Cerebellar cortex (tissue), 1 donor: ENCODE measurements around the gene STK38L.
"Not testable (repeated sequence)": the region's sequence is repeated elsewhere in the genome, so short reads cannot be mapped to it uniquely, and the experiment has no call there.

Experiments used
- DNase-seq: peaks from one replicate; pipeline ENCODE4 v3.0.0-alpha.2; 2015; ENCODE audit warnings: low spot score

STK38L gene

DNA sequence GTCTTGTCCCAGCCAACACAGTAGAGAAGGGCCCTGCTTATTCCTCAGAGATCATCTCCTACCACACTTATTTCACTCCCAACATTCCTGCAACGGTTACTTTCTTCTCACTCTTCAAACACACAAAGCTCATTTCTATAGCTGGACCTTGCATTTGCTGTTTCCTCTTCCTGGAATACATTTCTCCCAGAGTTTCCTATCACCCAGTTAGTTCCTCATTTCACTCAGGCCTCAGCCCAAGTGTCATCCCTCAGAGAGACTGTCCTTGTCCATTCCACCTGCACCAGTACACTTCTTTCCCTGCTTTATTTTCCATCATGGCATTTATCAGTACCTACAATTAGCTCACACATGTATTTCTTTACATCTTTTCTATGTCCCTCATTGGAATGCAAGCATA, 14.7 kb upstream of the STK38L start:
- no peak for DNase-seq

DNA sequence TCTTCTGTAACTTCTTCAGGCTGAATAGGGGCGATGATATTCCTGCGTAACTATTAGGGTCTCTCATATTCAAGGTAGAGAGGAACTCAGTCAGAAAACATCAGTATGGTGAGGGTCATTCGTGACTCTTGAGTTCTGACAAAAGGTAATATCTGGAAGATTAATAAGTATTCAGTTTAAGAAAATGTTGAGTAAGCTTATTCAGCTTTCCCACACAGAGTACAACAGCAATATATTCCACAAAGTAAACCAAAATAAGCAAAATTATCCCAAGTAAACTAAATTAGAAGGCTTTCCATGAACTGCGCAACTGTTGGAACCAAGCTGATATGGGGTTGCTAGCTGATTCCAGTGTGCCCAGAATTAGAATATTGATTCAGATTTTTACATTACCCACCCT, 12.7 kb upstream of the STK38L start:
- DNase-seq = not testable (repeated sequence)

DNA sequence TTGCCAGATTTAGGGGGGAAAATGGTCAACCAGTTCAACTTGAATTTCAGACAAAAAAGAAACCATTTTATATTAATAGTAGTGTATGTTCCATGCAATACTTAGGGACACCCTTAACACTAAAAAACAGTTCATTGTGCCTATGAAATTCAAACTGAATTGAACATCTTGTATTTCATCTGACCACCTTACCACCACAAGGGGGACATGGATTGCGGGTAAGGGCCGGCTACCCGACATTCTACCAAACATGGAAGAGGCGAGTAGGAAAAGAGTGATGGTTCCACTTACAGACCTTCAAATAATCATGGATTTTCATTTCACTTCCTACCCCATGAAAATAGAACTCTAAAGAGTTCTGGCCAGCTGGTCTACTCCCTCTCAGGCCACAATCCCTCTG, 10.3 kb upstream of the STK38L start:
- DNase-seq = no peak

DNA sequence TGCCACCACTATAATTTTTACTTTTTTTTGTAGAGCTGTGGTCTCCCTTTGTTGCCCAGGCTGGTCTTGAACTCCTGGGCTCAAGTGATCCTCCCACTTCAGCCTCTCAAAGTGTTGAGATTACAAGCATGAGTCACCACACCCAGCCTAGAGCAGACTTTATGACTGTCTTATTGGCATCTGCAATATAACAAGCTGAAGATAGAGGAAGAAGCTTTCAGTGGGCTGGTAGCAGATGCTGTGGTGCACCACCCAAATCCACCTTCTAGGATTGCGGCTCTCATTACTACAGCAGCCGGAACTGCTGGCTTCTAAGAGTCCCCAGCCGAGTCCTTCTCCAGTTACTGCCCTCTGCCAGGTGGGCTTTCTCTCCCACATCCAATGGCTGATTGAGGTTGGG, 7.6 kb upstream of the STK38L start:
- DNase-seq = no peak

DNA sequence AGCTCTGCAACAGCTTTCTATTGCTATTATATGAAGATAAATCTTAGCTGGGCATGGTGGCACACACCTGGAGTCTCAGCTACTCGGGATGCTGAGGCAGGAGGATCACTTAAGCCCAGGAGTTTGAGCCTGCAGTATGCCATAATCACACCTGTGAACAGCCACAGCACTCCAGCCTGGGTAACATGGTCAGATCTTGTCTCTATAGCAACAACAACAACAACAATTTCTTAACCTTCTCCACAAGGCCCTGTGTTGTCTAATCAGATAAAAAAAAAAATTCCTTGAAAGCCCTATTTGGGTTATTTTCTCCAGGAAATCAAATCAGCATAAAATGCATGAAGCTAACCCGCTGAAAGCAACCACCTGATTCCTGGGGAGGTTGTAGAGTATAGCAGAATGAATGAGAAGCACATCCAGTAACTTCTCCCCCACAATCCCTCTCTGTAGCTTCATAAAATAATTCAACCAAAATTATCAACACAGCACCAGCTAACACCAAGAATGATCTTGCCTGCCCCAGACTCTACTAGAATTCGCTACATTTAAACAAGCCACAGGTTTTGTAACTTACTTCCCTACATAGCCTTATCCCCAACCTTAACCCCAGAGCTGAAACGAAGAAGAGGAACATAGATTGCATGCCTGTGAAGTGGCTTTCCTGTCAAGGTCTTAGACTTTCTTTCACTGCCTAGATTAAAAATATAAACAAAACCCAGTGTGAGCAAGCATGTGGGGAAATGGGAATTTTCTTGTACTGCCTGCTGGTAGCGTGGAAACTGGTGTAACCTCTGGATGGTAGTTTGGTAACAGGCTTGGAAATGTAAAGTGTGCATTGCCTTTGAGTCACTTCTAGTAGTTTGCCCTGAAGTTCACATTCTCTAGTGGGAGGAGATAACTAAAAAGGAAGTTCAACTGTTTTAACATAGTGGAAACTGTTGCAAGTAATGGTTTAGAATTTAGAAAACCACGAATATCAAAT, 6.0 kb upstream of the STK38L start:
- no peak for DNase-seq

DNA sequence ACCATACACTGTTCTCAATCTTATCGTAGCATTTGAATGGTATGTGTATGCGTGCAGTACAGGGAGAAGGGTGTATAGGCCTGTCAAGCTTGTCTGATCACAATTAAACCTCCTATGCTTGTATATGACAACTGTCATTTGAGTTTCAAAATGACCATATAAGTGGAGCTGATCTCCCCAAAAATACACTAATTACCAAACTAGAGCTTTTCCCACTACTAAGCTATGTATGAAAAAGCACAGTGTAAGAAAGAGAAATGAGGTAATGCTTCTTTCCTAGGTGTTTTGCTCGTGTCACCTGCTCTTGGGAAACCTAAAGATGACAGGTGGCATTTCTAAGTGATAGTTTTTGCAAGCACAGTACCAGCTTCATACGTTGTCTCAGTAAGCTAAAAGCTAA, 1.1 kb upstream of the STK38L start:
- DNase-seq = no peak

DNA sequence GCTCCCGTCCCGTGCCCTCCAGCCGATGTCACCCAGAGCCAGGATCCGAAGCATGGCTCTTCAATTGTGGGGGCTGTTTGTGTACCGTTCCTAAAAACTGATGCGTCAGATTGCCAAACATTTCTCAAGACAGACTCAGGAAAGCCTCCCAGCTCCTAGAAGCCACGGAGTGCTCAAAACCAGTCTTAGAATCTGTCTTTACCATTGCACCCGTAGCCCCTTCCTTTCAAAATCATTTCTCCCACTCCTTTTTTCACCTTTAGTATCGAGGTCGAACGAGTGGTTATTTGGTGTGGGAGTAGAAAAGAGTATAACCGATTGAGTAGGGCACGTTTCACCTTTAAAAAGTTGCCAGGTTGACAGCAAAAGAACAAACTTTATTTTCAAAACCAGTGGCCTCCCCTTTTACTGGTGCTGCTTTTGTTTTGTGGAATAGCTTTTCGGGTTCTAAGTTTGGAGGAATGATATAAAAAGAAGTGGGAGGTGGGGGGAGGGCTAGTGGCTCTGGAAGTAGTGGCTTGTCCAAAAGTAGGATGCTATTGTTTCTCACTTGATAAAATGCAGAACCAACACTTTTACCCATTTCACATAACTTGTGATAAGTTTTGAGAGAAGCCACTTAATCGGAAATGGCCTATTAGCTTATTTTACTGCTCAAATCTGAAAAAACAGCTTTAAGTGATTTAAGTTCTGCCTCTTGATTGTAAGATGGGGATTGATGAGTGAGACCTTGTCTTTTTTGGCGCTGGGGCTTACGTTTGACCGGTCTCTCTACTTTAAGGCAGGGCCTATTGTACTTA, 803 bp downstream of the STK38L start:
- DNase-seq = no peak

DNA sequence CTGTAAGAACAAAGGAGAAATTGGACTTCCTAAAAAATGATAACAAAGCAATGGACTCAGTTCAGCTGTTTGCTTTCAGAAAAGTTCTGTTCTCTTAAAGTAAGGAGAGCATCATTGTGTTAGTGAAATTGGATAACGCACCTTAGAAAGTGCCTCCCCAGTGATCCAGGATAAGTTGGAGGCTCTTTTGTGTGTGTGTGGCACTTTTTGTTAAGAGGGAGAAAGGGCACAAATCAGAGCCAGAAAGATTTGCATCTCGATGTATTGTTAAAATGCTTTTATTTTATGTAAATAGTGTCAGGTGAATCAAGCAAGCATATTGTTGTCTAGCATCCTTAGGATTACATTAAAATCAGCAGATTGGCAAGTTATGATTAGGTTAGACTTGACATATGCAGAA, 2.1 kb downstream of the STK38L start:
- no peak for DNase-seq

DNA sequence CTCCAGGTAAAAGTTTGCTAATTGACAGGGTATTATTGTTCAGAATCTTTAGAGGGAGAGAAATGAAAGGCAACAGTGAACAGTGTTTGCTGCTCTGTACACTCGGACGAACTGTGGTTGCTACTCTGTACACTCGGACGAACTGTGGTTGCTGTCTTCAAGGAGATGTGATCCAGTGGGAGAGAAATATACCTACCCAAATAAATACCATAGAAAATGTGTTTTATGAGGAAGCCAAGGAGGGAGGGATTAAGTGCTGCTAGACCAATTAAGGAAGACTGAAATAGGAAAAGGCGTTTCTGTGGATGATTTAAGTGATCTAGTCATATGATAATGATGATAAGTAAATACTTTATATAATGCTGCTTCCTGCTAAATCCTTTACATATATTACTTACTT, 2.7 kb downstream of the STK38L start:
- no peak for DNase-seq

DNA sequence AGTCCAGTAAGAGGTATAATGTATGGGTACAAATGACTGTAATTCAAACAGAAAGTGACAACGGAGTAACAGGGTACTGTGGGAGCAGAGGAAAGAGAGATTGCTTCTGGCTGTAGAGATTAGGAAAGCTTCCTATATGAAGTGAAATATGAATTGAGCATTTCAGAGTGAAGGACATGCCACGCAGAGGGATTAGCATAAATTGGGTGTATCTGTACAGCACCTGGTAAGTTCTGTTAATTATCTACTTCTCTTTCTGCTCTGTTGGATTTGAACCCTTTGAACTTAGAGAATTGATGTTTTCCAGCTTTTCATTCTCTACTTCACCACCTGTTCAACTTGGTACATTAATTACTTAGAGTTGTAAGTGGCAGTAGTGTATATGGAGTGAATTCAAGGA, 8.8 kb downstream of the STK38L start:
- no peak for DNase-seq

DNA sequence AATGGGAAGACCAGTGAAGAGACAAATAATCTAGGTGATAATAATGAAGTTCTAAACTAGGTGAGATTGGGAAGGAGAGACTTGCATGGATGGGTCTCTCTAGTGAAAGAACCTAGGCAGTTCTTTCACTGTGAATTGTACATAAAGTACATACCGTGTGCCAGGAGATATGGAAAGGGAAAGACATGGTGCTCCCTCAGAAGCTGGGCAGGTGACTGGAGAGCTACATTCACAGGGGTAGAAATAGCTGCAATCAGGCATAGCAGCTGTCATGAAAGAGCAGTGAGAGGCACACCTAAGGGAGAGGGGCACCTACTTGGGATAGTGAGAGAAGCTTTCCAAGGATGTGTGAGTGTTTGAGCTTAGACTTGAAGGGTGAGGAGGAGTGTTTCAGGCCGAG, 9.3 kb downstream of the STK38L start:
- DNase-seq = no peak

DNA sequence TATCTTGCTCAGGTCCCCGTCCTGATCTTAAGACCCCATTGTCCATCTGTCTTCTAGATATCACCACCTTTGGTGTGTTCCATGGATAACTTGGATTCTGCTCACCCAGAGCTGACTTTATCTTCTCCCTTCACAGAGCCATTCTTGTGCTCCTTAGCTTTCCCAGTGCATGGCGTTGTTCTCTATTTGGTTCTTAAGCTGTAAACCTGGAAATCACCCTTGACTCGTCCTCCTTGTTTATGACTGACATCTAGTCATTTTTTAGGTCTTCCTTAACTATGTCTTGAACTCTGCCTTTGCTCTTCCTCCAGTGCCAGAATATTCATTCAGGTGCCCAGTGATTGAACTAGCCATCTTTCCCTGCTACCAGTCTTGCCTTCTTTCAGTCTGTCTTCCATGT, 11.7 kb downstream of the STK38L start:
- no peak for DNase-seq

DNA sequence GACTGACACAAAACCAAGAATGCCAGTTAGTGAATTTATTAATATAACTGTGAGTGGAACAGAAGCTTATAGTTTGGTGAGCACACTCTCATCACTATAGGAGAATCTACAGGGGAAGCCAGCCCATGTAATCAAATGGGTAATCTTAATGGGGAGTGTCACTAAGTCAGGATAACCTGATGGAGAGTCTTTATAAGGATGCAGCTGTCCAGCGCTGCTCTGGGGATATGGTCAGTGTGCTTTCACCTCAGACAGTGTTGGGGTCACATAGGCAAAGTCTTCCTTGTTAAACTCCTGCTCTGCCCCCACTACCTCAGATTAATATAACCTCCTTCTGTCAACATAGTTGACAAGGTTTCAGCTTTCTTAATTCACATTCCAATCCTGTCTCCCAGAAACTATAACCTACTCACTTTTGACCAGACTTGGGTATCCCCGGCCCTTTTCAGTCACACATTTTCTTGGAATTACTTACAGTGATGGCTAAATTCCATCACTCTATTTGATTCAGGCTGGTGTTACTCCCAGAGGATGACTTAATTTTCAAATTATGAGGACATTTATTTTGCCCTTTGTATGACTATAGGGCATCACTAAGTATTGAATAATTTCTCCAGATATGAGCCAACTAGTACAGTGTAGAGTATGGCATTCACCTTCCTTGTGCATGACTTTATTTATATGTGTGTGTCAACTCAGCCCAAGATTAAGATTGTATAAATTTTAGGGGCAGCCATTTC, 13.2 kb downstream of the STK38L start:
- no peak for DNase-seq

DNA sequence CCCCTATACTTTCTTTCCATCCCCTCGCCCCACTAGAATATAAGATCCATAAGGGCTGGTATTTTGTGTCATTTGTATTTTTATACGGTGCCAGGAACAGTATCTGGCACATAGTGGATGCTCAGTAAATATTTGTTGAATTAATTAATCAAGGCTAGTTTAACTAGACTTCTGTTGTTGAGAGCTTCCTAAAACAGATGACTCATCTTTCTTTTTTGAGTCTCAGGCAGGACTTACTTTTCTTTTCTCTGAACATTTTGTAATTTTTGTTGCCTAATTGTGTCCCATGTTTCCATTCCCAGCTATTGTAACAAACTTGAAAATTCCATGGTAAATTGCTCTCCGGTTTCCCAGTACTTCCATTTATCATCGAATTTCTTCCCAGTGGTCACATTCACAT, 16.7 kb downstream of the STK38L start:
- DNase-seq = no peak

DNA sequence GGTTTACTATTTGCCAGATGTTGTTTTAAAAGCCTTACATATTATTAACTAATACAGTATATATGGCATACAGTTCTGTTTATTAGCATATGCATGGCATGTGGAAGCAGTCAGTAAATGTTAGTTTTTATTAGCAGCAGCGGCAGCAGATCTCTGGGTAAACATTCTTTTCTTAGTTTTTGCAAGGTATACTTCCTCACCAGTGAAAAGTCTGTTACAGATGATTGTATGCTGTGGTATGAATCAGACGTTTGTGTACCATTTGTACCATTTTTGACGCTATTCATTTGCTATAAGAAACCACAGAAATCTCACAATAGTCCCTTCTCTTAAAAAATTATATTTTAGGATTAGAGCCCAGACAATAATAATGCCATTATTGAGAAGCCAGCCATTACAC, 17.8 kb downstream of the STK38L start:
- no peak for DNase-seq

DNA sequence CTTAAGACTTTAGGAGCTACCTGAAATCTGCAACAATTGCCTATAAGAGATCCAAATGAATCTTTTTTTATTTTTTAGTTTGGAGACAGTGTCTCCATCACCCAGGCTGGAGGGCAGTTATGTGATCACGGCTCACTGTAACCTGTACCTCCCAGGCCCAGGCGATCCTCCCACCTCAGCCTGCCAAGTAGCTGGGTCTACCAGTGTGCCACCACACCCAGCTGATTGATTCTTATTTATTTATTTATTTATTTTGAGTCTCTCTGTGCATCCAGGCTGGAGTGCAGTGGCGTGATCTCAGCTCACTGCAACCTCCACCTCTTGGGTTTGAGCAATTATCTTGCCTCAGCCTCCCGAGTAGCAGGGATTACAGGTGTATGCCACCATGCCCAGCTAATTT, 26.1 kb downstream of the STK38L start:
- DNase-seq = no peak

DNA sequence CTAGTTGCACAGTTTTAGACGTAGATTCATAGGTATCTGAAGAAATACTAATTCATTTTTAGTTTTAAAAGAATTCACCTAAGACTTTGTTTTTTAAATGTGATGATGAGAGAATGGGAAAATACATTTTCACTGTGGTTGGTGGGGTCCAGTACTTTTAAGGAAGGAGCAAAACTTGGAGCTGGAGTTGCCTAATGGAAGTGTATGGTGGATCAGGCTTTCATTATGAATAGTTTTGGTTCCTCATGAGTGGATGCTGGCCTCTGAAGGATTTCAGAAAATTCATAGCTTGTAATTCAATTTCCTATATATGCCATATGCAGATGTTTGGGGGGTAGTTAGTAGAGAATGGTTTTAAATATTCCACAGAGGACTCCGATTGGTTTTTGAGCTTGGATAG, 27.1 kb downstream of the STK38L start:
- DNase-seq = no peak

DNA sequence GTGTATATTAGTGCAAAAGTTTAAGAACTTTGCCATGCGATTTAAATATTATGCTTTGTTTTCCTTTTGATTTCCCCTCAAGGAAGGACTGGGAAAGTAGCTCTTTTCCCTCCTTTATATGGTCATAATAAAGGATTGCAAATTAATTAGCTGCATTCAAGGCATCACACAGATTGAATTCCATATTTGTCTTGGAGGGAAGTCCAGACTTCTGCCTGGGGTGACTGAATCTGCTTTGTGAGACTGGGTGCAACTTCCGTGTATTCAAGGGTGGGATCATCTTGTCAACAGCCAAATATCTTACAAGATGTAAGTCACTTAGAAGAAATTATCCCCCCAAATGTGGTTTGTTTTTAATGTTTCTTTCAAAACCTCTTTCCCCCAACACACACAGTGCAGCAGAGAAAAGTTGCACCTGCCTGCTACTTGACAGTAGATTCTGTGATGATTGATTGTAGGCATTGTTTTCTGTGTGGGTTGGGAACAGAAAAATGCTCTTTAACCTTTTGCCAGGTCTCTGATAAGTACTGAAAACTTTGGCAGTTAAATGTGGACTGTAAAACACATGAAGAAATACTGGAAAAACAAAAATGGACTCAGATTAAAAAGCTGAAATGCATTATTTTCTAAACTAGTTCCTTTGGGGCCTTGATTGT, 28.4 kb downstream of the STK38L start:
- no peak for DNase-seq

DNA sequence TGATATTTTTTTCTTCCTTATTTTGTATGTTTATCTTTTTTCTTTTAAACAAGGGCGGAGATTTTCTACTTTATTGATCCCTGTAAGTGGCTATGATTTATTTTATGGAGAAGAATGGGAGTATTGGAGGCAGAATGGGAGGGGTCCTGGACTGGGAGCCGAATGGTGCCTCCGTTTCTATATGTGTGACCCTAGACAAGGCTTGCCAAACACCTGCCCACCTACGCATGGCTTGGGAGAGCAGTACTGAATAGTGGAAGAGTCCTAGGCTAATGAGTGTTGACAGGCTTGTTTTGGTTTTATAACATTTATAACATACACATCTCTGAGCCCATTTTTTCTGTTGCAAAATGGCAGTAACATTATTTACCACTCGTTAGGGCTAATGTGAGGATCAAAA, 29.0 kb downstream of the STK38L start:
- DNase-seq = no peak

DNA sequence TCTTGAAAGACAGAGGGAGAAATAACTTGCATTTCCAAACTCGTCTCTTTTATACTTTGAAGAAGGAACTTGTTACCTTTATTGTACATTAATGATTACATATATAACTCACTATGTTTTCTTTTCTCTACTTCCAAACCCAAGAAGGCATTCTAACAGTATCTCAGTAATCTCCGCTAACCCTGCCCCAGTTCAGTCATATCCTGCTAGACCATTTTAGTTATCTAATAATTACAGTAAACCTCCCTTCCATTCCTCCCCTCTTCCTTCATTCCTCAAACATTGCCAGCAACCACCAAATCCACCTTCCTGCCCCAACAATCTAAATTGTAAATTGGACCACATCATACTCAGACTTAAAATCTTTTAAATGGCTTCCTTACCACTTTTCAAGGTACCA, 30.6 kb downstream of the STK38L start:
- no peak for DNase-seq

DNA sequence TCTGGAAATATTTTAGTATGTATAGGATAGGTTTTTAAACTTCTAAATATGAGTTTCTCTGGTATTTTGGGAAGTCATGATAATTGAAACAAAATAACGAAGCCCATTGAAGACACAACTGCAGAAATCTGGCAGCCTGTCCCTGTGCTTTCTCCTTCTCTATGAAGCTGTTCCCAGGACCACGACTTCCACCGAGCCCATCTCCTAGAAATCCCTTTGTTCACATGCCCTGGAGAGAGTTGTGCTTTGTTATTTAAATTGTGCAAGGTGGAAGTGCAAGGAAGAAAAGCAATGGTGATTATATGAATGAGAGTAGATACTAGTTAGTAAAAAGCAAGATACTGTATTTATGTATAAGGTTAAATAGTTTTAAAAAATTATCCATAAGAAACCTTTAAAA, 32.2 kb downstream of the STK38L start:
- no peak for DNase-seq

DNA sequence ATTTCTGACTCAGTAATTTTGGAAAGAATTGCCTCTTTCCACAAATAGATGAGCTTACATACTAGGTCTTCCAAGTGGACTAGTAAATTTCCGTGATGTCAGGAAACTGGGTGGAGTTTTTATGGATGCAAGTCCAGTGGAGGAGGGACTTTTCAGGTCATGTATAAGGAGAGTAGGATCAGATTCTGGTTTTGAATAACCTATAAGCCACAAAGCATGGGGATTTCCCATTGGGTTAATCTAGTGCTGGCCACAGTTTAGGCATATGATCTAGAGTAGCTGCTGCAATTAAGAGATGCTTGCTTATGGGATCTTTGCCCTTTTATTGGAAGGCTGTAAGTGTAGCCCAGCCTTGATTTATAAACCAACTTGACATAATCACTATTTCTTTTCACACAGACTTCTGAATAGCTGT, 33.8 kb downstream of the STK38L start:
- peak; percentile 76 for DNase-seq
